HepG2 (cell line): ENCODE data around the gene PISD. TPM values are rescaled to one million over a fixed set of nuclear protein-coding genes. Genes with fewer than 3 reads are reported as not detected.

Source experiments
- BCLAF1 ChIP-seq: fragments of 450-650 bp; IDR thresholded peaks from 2 replicates; pipeline ENCODE4 v1.6.1; 2017; ENCODE audit warnings: mild to moderate bottlenecking
- CSRNP1 ChIP-seq: sonication (generic); formaldehyde crosslinking; IDR thresholded peaks from 2 replicates; pipeline ENCODE4 v1.8.1; 2023; ENCODE audit warnings: mild to moderate bottlenecking, missing genetic modification reagents
- GATAD2A ChIP-seq: IDR thresholded peaks from 2 replicates; pipeline ENCODE4 v1.6.1; 2016
- GFI1 ChIP-seq: sonication (generic); formaldehyde crosslinking; IDR thresholded peaks from 2 replicates; pipeline ENCODE4 v1.5.0; 2020; ENCODE audit warnings: missing genetic modification reagents, mild to moderate bottlenecking, borderline replicate concordance
- JARID2 ChIP-seq: sonication (generic); formaldehyde crosslinking; IDR thresholded peaks from 2 replicates; pipeline ENCODE4 v1.8.1; 2023; ENCODE audit warnings: missing genetic modification reagents, inconsistent platforms; ENCODE audit not compliant: insufficient replicate concordance
- KMT2A ChIP-seq: sonication (generic); formaldehyde crosslinking; IDR thresholded peaks from 2 replicates; pipeline ENCODE4 v1.4.0; 2020; ENCODE audit warnings: missing genetic modification reagents
- NFE2 ChIP-seq: sonication (generic); formaldehyde crosslinking; IDR thresholded peaks from 2 replicates; pipeline ENCODE4 v1.4.0; 2020; ENCODE audit warnings: missing genetic modification reagents
- REL ChIP-seq: sonication (generic); formaldehyde crosslinking; conservative IDR thresholded peaks from 2 replicates; pipeline ENCODE4 v1.8.0; 2022; ENCODE audit warnings: mild to moderate bottlenecking, missing genetic modification reagents, moderate library complexity
- RXRA ChIP-seq: sonication (generic); formaldehyde crosslinking; IDR thresholded peaks from 2 replicates; pipeline ENCODE4 v1.5.1; 2020; ENCODE audit warnings: missing genetic modification reagents
- SP140L ChIP-seq: sonication (generic); formaldehyde crosslinking; IDR thresholded peaks from 2 replicates; pipeline ENCODE4 v1.4.0; 2020; ENCODE audit warnings: missing genetic modification reagents, borderline replicate concordance
- SRSF9 ChIP-seq: fragments of 200-400 bp; formaldehyde crosslinking; IDR thresholded peaks from 2 replicates; pipeline ENCODE4 v1.6.1; 2018; ENCODE audit warnings: borderline replicate concordance, mild to moderate bottlenecking, low read depth, low read length; ENCODE audit not compliant: insufficient read depth, poor library complexity, severe bottlenecking
- ZNF138 ChIP-seq: sonication (generic); formaldehyde crosslinking; IDR thresholded peaks from 2 replicates; pipeline ENCODE4 v1.5.0; 2020; ENCODE audit warnings: mild to moderate bottlenecking, low read depth, missing genetic modification reagents
- ZNF569 ChIP-seq: sonication (generic); formaldehyde crosslinking; IDR thresholded peaks from 2 replicates; pipeline ENCODE4 v1.5.0; 2020; ENCODE audit warnings: mild to moderate bottlenecking, missing genetic modification reagents, moderate library complexity, borderline replicate concordance
- ZNF761 ChIP-seq: sonication (generic); formaldehyde crosslinking; conservative IDR thresholded peaks from 2 replicates; pipeline ENCODE4 v1.4.0; 2020; ENCODE audit warnings: mild to moderate bottlenecking, missing genetic modification reagents
- ZNF770 ChIP-seq: sonication (generic); formaldehyde crosslinking; IDR thresholded peaks from 2 replicates; pipeline ENCODE4 v1.5.0; 2020; ENCODE audit warnings: mild to moderate bottlenecking, missing genetic modification reagents
- ZSCAN25 ChIP-seq: sonication (generic); formaldehyde crosslinking; IDR thresholded peaks from 2 replicates; pipeline ENCODE4 v1.8.0; 2022; ENCODE audit warnings: mild to moderate bottlenecking, missing genetic modification reagents
- polyA plus RNA-seq, 8 experiments: library from polyadenylated mRNA; depleted of rRNA in 3 of 8; stranded (reverse) in 7 of 8; unstranded in 1 of 8; fragments of >200 nt; fragmentation: Illumina TruSeq in 4 of 8; extraction: Trizol in 4 of 8; gene quantifications; 2 replicates each; pipeline versions ENCODE4 v1.2.1 to v1.2.3, GENCODE V29; 2011 to 2016; ENCODE audit warnings: low read depth in 4 of 8, missing spikeins in 1 of 8, mixed read lengths in 1 of 8; ENCODE audit not compliant: insufficient read depth in 1 of 8
- total RNA-seq, 5 experiments: library from RNA; depleted of rRNA; stranded (reverse); fragments of >200 nt; fragmentation: Illumina TruSeq; extraction: Trizol; gene quantifications; 2 replicates each; pipeline ENCODE4 v1.2.3, GENCODE V29; 2016; ENCODE audit warnings: low read depth in 1 of 5
- TF ChIP-seq, protein P1 (sequence below): sonication (generic); formaldehyde crosslinking; IDR thresholded peaks from 2 replicates; pipeline ENCODE4 v1.9.0; 2021; ENCODE audit warnings: missing genetic modification reagents, mild to moderate bottlenecking, borderline replicate concordance
- TF ChIP-seq, protein P2 (sequence below): IDR thresholded peaks from 2 replicates; pipeline ENCODE4 v1.6.1; 2016; ENCODE audit warnings: missing genetic modification reagents, missing compliant biosample characterization
- TF ChIP-seq, protein P3 (sequence below): sonication (generic); formaldehyde crosslinking; IDR thresholded peaks from 2 replicates; pipeline ENCODE4 v1.9.0; 2022; ENCODE audit warnings: missing genetic modification reagents, mild to moderate bottlenecking, borderline replicate concordance

The PISD gene
- total and polyA plus RNA-seq, 2 of the 13 experiments (the other 11 are each of a cell fraction or from before 2014, with no cell fraction given) = 30.1 to 47.7 TPM

DNA sequence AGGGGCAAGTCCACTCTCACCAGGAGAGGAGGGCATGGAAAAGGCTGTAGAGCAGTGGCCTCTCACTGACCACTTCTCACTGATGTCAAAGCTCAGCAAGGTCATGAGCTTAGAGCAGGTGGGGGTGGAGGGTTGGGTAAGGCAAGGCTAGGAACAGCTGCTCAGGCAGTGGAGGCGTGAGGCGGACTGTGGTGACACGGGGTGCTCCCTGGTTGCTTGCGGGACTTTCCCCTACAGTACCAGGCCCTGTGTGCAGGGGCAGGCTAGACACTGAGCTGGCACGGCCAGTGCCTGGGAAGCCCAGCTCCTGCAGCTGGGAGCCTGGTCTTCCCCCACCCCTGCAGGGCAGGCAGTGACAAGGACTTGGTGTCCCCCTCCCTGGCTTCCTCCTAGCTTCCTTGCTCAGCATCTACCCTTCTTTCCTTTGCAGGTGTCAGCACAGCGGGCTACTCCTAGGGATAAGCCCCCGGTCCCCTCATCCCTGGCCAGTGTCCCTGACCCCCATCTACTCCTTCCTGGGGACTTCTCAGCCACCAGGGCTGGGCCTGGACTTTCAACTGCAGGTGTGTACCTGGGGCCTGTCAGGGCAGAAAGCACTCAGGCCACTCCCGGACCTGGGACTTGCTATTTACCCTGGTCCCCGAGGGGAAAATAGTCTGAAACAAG lies 45.6 kb downstream of the PISD start (continued):
- no peak for TF ChIP-seq CSRNP1 (CRISPR knock-in tag)
- no peak for TF ChIP-seq NFE2 (CRISPR knock-in tag)
- no peak for TF ChIP-seq JARID2
- no peak for TF ChIP-seq ZNF138
- TF ChIP-seq, protein P1, sequence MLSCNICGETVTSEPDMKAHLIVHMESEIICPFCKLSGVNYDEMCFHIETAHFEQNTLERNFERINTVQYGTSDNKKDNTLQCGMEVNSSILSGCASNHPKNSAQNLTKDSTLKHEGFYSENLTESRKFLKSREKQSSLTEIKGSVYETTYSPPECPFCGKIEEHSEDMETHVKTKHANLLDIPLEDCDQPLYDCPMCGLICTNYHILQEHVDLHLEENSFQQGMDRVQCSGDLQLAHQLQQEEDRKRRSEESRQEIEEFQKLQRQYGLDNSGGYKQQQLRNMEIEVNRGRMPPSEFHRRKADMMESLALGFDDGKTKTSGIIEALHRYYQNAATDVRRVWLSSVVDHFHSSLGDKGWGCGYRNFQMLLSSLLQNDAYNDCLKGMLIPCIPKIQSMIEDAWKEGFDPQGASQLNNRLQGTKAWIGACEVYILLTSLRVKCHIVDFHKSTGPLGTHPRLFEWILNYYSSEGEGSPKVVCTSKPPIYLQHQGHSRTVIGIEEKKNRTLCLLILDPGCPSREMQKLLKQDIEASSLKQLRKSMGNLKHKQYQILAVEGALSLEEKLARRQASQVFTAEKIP = no peak
- TF ChIP-seq REL (CRISPR knock-in tag) = no peak
- no peak for TF ChIP-seq GFI1 (CRISPR knock-in tag)
- no peak for TF ChIP-seq ZNF569 (CRISPR knock-in tag)
- TF ChIP-seq, protein P2, sequence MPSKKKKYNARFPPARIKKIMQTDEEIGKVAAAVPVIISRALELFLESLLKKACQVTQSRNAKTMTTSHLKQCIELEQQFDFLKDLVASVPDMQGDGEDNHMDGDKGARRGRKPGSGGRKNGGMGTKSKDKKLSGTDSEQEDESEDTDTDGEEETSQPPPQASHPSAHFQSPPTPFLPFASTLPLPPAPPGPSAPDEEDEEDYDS (CRISPR knock-in tag) = no peak
- TF ChIP-seq GATAD2A (CRISPR knock-in tag) = no peak
- no peak for TF ChIP-seq BCLAF1
- TF ChIP-seq SP140L = no peak
- TF ChIP-seq ZSCAN25 (CRISPR knock-in tag) = no peak
- TF ChIP-seq RXRA (CRISPR knock-in tag) = no peak
- no peak for TF ChIP-seq SRSF9
- TF ChIP-seq ZNF770 (CRISPR knock-in tag) = no peak
- TF ChIP-seq KMT2A (CRISPR knock-in tag) = no peak
- TF ChIP-seq, protein P3, sequence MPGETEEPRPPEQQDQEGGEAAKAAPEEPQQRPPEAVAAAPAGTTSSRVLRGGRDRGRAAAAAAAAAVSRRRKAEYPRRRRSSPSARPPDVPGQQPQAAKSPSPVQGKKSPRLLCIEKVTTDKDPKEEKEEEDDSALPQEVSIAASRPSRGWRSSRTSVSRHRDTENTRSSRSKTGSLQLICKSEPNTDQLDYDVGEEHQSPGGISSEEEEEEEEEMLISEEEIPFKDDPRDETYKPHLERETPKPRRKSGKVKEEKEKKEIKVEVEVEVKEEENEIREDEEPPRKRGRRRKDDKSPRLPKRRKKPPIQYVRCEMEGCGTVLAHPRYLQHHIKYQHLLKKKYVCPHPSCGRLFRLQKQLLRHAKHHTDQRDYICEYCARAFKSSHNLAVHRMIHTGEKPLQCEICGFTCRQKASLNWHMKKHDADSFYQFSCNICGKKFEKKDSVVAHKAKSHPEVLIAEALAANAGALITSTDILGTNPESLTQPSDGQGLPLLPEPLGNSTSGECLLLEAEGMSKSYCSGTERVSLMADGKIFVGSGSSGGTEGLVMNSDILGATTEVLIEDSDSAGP (CRISPR knock-in tag) = peak; percentile 35; the same call in 1 of the 2 replicates
- TF ChIP-seq ZNF761 (CRISPR knock-in tag) = no peak
